Gastroesophageal sphincter (tissue), 3 donors: ENCODE measurements around the gene RRBP1.

ENCODE experiments used
- CTCF ChIP-seq, 4 experiments: fragments of 200-600 bp in 2 of 4; fragments of 450-650 bp in 2 of 4; sonication (generic) in 1 of 4; IDR thresholded peaks; one replicate each; pipeline ENCODE4 v1.5.1; 2017 to 2019; ENCODE audit warnings: antibody characterized with exemption in 4 of 4, mild to moderate bottlenecking in 2 of 4, moderate library complexity in 2 of 4
- EP300 ChIP-seq: sonication (generic); formaldehyde crosslinking; IDR thresholded peaks from one replicate; pipeline ENCODE4 v1.6.1; 2017; ENCODE audit warnings: antibody characterized with exemption, mild to moderate bottlenecking
- POLR2A ChIP-seq, 2 donors: fragments of 450-650 bp; IDR thresholded peaks; one replicate each; pipeline ENCODE4 v1.6.1; 2017; ENCODE audit warnings: antibody characterized with exemption in 2 of 2, mild to moderate bottlenecking in 2 of 2, moderate library complexity in 1 of 2
- POLR2AphosphoS5 ChIP-seq: sonication (generic); formaldehyde crosslinking; IDR thresholded peaks from one replicate; pipeline ENCODE4 v1.6.1; 2017; ENCODE audit warnings: antibody characterized with exemption

- TF ChIP-seq CTCF (IDR thresholded peaks at IDR 0.05) (no peak), POLR2A (IDR thresholded peaks at IDR 0.05) (no peak), POLR2AphosphoS5 (no peak), EP300 (no peak)
These were observed 20.8 kb downstream of the RRBP1 start for GRCh38 chr20:17661121-17661744.
